Large intestine (tissue), 12 donors: Measurements from ENCODE around the gene NR1I3. TPM values are rescaled to one million over a fixed set of nuclear protein-coding genes. Genes with fewer than 3 reads are reported as not detected.

ENCODE experiments used
- DNase-seq, 2 donors: peaks; one replicate each; pipeline versions ENCODE4 v3.0.0 to v3.0.0-alpha.2; 2013
- H3K27ac ChIP-seq: one replicate; pipeline ENCODE4 v1.5.1; 2013; ENCODE audit warnings: low read length
- H3K27me3 ChIP-seq: 2 replicates; pipeline ENCODE4 v1.6.1; 2013; ENCODE audit warnings: low read length; ENCODE audit not compliant: control insufficient read depth, insufficient read depth
- H3K36me3 ChIP-seq: 2 replicates; pipeline ENCODE4 v1.6.1; 2013; ENCODE audit warnings: low read length; ENCODE audit not compliant: control insufficient read depth, insufficient read depth
- H3K4me1 ChIP-seq: one replicate; pipeline ENCODE4 v1.6.1; 2013; ENCODE audit warnings: low read length; ENCODE audit not compliant: control insufficient read depth, insufficient read depth
- H3K4me3 ChIP-seq: one replicate; pipeline ENCODE4 v1.5.1; 2013; ENCODE audit warnings: low read length
- H3K9me3 ChIP-seq: one replicate; pipeline ENCODE4 v1.6.1; 2013; ENCODE audit warnings: mild to moderate bottlenecking, low read depth, low read length, moderate library complexity; ENCODE audit not compliant: control insufficient read depth
- WGBS: methylation state at CpG from one replicate; pipeline ENCODE4 v1.1.5; 2013; ENCODE audit warnings: low lambda C conversion rate; ENCODE audit not compliant: insufficient coverage; 5-methylcytosine and 5-hydroxymethylcytosine counted together
- long read RNA-seq, 11 donors: transcript quantifications; one replicate each; lab custom pipeline, GENCODE V29; 2026
- polyA plus RNA-seq: library from polyadenylated mRNA; unstranded; fragments of 120-200 nt; gene quantifications from one replicate; pipeline ENCODE4 v1.2.1, GENCODE V29; 2013

Gene NR1I3
- polyA plus RNA-seq, result 13.1 TPM
- long read RNA-seq, donor 1, result 0 reads
- long read RNA-seq, donor 2, partial matches to known transcripts, result 92 of 210 reads
- long read RNA-seq, donor 2, other reads (novel, unspliced or antisense), result 117 of 210 reads
- long read RNA-seq, donor 3, result 0 reads
- long read RNA-seq, donor 4, partial matches to known transcripts, result 0 of 1 reads
- long read RNA-seq, donor 4, other reads (novel, unspliced or antisense), result 0 of 1 reads
- long read RNA-seq, donor 5, partial matches to known transcripts, result 26 of 58 reads
- long read RNA-seq, donor 5, other reads (novel, unspliced or antisense), result 32 of 58 reads
- long read RNA-seq, donor 6, partial matches to known transcripts, result 0 of 4 reads
- long read RNA-seq, donor 6, other reads (novel, unspliced or antisense), result 0 of 4 reads
- long read RNA-seq, donor 7, result 0 reads
- long read RNA-seq, donor 8, partial matches to known transcripts, result 0 of 5 reads
- long read RNA-seq, donor 8, other reads (novel, unspliced or antisense), result 0 of 5 reads
- long read RNA-seq, donor 9, partial matches to known transcripts, result 0 of 4 reads
- long read RNA-seq, donor 9, other reads (novel, unspliced or antisense), result 0 of 4 reads
- long read RNA-seq, donor 10, partial matches to known transcripts, result 0 of 2 reads
- long read RNA-seq, donor 10, other reads (novel, unspliced or antisense), result 0 of 2 reads
- long read RNA-seq, donor 11, partial matches to known transcripts, result 0 of 3 reads
- long read RNA-seq, donor 11, other reads (novel, unspliced or antisense), result 0 of 3 reads

GRCh38 chr1:161238039-161238473 lies at the start of gene NR1I3:
NR1I3 (minus strand) TSS chr1:161238203; CDS start chr1:161236565, 1,638 bp downstream.
- Histone ChIP-seq H3K36me3 (peaks cover 2% of the 10 kb centered on the region), H3K27me3 (no peaks in the 10 kb centered on the region), H3K4me1 (peaks cover 9% of the 10 kb centered on the region), H3K4me3 (no peak within 1 kb of the TSS), H3K27ac (peak within 1 kb of the TSS; percentile 88), H3K9me3 (no peaks in the 10 kb centered on the region)
- peak; percentile 94 to 98 for DNase-seq
- WGBS, result no CpG with 5 or more reads among the region's 4 CpGs

GRCh38 chr1:161287482-161288054 lies 49.6 kb upstream of the NR1I3 start:
- Histone ChIP-seq H3K36me3 (no peaks in the 10 kb centered on the region), H3K4me1 (peaks cover 6% of the 10 kb centered on the region), H3K27me3 (no peaks in the 10 kb centered on the region), H3K27ac (no peak overlapping the region), H3K4me3 (no peak overlapping the region), H3K9me3 (no peaks in the 10 kb centered on the region)
- DNase-seq, result peak; percentile 44 to 72
- 35% methylated on average over 2 of the region's 3 CpGs for WGBS

GRCh38 chr1:161285521-161285920 lies 47.5 kb upstream of the NR1I3 start:
- Histone ChIP-seq H3K4me3 (no peak overlapping the region), H3K9me3 (peaks cover 4% of the 10 kb centered on the region), H3K27ac (no peak overlapping the region), H3K27me3 (no peaks in the 10 kb centered on the region), H3K4me1 (peaks cover 3% of the 10 kb centered on the region), H3K36me3 (no peaks in the 10 kb centered on the region)
- no peak for DNase-seq
- no CpG with 5 or more reads among the region's 5 CpGs for WGBS

GRCh38 chr1:161285113-161285512 lies 47.1 kb upstream of the NR1I3 start:
- peaks cover 4% of the 10 kb centered on the region for H3K9me3 ChIP-seq
- H3K4me3 ChIP-seq, result no peak overlapping the region
- H3K4me1 ChIP-seq, result peaks cover 3% of the 10 kb centered on the region
- H3K27me3 ChIP-seq, result no peaks in the 10 kb centered on the region
- no peaks in the 10 kb centered on the region for H3K36me3 ChIP-seq
- WGBS, result 100% methylated on average over 1 of the region's 2 CpGs
- H3K27ac ChIP-seq, result no peak overlapping the region
- no peak for DNase-seq

GRCh38 chr1:161282991-161283390 lies 45.0 kb upstream of the NR1I3 start:
- no CpG with 5 or more reads among the region's 1 CpG for WGBS
- peaks cover 3% of the 10 kb centered on the region for H3K4me1 ChIP-seq
- H3K27me3 ChIP-seq, result no peaks in the 10 kb centered on the region
- DNase-seq, result no peak
- peaks cover 4% of the 10 kb centered on the region for H3K9me3 ChIP-seq
- no peak overlapping the region for H3K4me3 ChIP-seq
- H3K36me3 ChIP-seq, result no peaks in the 10 kb centered on the region
- H3K27ac ChIP-seq, result no peak overlapping the region

GRCh38 chr1:161274874-161275273 lies 36.9 kb upstream of the NR1I3 start:
- Histone ChIP-seq H3K4me1 (no peaks in the 10 kb centered on the region), H3K36me3 (no peaks in the 10 kb centered on the region), H3K27me3 (no peaks in the 10 kb centered on the region), H3K4me3 (no peak overlapping the region), H3K9me3 (no peaks in the 10 kb centered on the region), H3K27ac (no peak overlapping the region)
- 33% methylated on average over 1 of the region's 3 CpGs for WGBS
- no peak for DNase-seq

GRCh38 chr1:161273402-161273801 lies 35.4 kb upstream of the NR1I3 start:
- Histone ChIP-seq H3K36me3 (no peaks in the 10 kb centered on the region), H3K4me1 (no peaks in the 10 kb centered on the region), H3K9me3 (no peaks in the 10 kb centered on the region), H3K27ac (no peak overlapping the region), H3K4me3 (no peak overlapping the region), H3K27me3 (no peaks in the 10 kb centered on the region)
- WGBS, result no CpG with 5 or more reads among the region's 3 CpGs
- DNase-seq, result no peak

- H3K27ac ChIP-seq, result no peak overlapping the region
- no peak for DNase-seq
- H3K36me3 ChIP-seq, result no peaks in the 10 kb centered on the region
- WGBS, result no CpG with 5 or more reads among the region's 3 CpGs
- no peak overlapping the region for H3K4me3 ChIP-seq
- H3K9me3 ChIP-seq, result no peaks in the 10 kb centered on the region
- no peaks in the 10 kb centered on the region for H3K4me1 ChIP-seq
- H3K27me3 ChIP-seq, result no peaks in the 10 kb centered on the region
These were observed 29.3 kb upstream of the NR1I3 start for GRCh38 chr1:161267321-161267720.

- no peak overlapping the region for H3K27ac ChIP-seq
These were observed 28.8 kb upstream of the NR1I3 start for GRCh38 chr1:161266836-161267235.

GRCh38 chr1:161266202-161266601 lies 28.2 kb upstream of the NR1I3 start:
- H3K36me3 ChIP-seq, result no peaks in the 10 kb centered on the region
- peak overlapping the region; percentile 22 for H3K27ac ChIP-seq
- H3K9me3 ChIP-seq, result no peaks in the 10 kb centered on the region
- H3K4me1 ChIP-seq, result peaks cover 4% of the 10 kb centered on the region
- no peak for DNase-seq
- no CpG with 5 or more reads among the region's 3 CpGs for WGBS
- H3K4me3 ChIP-seq, result no peak overlapping the region
- H3K27me3 ChIP-seq, result no peaks in the 10 kb centered on the region

More at GRCh38 chr1:161266836-161267235, 28.8 kb upstream of the NR1I3 start:
- Histone ChIP-seq H3K36me3 (no peaks in the 10 kb centered on the region), H3K27me3 (no peaks in the 10 kb centered on the region), H3K9me3 (no peaks in the 10 kb centered on the region), H3K4me1 (no peaks in the 10 kb centered on the region), H3K4me3 (no peak overlapping the region)
- DNase-seq, result no peak
- WGBS, result no CpG with 5 or more reads among the region's 2 CpGs
